IPS-20b (cell line): Measurements from ENCODE around the gene MCEE.
"Not testable (repeated sequence)": the region's sequence is repeated elsewhere in the genome, so short reads cannot be mapped to it uniquely, and the experiment has no call there.

ENCODE experiments used
- H3K27ac ChIP-seq: one replicate; pipeline ENCODE4 v1.5.1; 2013; ENCODE audit warnings: low read length
- H3K27me3 ChIP-seq: 2 replicates; pipeline ENCODE4 v1.6.1; 2013; ENCODE audit warnings: mild to moderate bottlenecking, low read length, inconsistent platforms; ENCODE audit not compliant: insufficient read depth
- H3K36me3 ChIP-seq: 2 replicates; pipeline ENCODE4 v1.6.1; 2013; ENCODE audit warnings: low read depth, mild to moderate bottlenecking, inconsistent platforms, low read length, moderate library complexity; ENCODE audit not compliant: insufficient read depth
- H3K4me1 ChIP-seq: 2 replicates; pipeline ENCODE4 v1.6.1; 2013; ENCODE audit warnings: mild to moderate bottlenecking, control low read depth, inconsistent platforms, low read length, moderate library complexity; ENCODE audit not compliant: insufficient read depth
- H3K4me3 ChIP-seq: 2 replicates; pipeline ENCODE4 v1.5.1; 2013; ENCODE audit warnings: mild to moderate bottlenecking, low read length, inconsistent platforms
- H3K9ac ChIP-seq: 2 replicates; pipeline ENCODE4 v1.6.1; 2013; ENCODE audit warnings: low read depth, mild to moderate bottlenecking, inconsistent platforms, low read length, moderate library complexity
- H3K9me3 ChIP-seq: 2 replicates; pipeline ENCODE4 v1.6.1; 2013; ENCODE audit warnings: mild to moderate bottlenecking, low read depth, low read length, inconsistent platforms; ENCODE audit not compliant: insufficient read depth

The MCEE gene

DNA sequence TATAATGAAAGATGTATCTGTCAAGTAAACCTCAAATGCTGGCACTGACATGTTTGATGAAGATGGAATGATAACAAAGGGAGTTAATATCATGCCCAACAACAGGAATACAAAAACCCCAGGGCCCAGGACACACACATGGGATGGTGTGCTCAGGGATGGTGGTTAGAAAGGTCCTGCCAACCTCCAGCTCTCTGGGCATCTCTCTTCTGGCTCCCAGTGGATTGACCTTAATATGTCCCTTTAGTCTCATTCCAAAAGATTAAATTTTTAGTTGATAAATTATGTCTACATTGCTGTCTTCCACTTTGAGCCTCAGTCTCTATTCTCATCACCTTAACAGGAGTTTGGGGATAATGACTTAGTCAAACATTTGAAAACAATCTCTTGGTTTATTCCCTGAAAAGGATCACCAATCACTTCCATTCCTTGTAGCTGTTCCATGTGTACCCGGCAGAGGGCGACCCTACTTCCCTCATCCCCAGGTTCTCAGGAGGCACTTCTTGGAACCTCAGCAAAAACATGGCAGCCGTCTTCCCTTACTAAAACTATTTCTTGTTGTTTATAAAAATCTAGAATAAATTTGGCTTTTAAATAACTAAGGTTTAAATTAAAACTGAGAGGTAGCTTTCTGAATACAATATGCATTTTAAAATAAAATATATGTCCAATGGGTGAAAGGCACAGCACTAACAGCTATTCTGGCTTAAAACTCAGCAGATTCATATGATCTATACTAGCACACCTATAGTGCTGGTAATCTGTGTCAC lies 29.6 kb downstream of the MCEE start:
- peaks cover 7% of the 10 kb centered on the region; the same call in 1 of the 2 replicates for H3K4me1 ChIP-seq
- no peaks in the 10 kb centered on the region for H3K9me3 ChIP-seq
- H3K4me3 ChIP-seq = no peak overlapping the region
- no peaks in the 10 kb centered on the region for H3K27me3 ChIP-seq
- no peak overlapping the region for H3K27ac ChIP-seq
- H3K9ac ChIP-seq = no peak overlapping the region
- H3K36me3 ChIP-seq = no peaks in the 10 kb centered on the region

- not testable (repeated sequence) for H3K9me3 ChIP-seq, H3K36me3 ChIP-seq, H3K4me1 ChIP-seq, H3K27ac ChIP-seq, H3K27me3 ChIP-seq, H3K4me3 ChIP-seq, H3K9ac ChIP-seq
Measured at GRCh38 chr2:71092491-71093260, 37.4 kb downstream of the MCEE start.

DNA sequence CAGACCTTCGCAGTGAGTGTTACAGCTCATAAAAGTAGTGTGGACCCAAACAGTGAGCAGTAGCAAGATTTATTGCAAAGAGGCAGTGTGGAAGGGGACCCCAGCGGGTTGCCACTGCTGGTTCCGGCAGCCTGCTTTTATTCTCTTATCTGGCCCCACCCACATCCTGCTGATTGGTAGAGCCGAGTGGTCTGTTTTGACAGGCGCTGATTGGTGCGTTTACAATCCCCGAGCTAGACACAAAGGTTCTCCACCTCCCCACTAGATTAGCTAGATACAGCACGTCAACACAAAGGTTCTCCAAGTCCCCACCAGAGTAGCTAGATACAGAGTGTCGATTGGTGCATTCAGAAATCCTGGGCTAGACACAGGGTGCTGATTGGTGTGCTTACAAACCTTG lies 38.2 kb downstream of the MCEE start:
- H3K27me3 ChIP-seq, H3K4me3 ChIP-seq, H3K9me3 ChIP-seq, H3K9ac ChIP-seq, H3K36me3 ChIP-seq, H3K27ac ChIP-seq, H3K4me1 ChIP-seq: not testable (repeated sequence)

- H3K27ac ChIP-seq, H3K27me3 ChIP-seq, H3K9ac ChIP-seq, H3K4me3 ChIP-seq, H3K36me3 ChIP-seq, H3K9me3 ChIP-seq: not testable (repeated sequence)
- peaks cover 17% of the 10 kb centered on the region for H3K4me1 ChIP-seq
Measured at GRCh38 chr2:71089475-71089874, 40.6 kb downstream of the MCEE start.

DNA sequence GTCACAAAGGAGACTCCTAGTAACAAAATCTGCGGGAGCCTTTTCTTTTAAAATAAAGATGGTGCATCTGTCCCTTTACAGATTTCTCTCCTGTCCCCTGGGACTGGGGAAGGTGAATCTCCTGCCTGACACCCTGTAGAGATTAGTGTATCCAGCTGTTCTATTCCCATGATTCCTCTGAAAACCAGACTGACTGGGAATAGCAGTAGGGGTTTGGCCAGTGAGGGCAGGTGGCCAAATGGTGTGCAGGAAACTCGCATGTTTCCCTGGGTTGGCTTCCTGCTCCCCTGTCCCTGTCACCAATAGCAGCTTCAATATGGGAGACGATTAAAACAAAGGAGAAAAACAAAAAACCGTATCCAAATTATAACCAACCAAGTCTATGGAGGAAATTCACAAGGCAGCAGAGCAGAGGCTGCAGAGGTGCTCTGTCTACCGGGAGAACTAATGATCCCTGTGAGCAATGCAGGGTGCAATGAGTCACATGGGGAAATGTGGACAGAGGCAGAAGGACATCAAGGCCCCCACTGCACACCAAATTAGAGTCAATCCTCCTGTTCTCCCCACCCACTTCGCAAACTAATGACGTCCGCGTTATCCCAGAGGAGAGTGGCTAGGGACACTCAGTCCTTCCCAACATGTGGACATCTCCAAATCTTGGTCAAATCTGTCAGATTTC lies 44.6 kb downstream of the MCEE start:
- peaks cover 25% of the 10 kb centered on the region for H3K4me1 ChIP-seq
- H3K36me3 ChIP-seq, H3K9me3 ChIP-seq, H3K27me3 ChIP-seq, H3K4me3 ChIP-seq, H3K9ac ChIP-seq, H3K27ac ChIP-seq: not testable (repeated sequence)

DNA sequence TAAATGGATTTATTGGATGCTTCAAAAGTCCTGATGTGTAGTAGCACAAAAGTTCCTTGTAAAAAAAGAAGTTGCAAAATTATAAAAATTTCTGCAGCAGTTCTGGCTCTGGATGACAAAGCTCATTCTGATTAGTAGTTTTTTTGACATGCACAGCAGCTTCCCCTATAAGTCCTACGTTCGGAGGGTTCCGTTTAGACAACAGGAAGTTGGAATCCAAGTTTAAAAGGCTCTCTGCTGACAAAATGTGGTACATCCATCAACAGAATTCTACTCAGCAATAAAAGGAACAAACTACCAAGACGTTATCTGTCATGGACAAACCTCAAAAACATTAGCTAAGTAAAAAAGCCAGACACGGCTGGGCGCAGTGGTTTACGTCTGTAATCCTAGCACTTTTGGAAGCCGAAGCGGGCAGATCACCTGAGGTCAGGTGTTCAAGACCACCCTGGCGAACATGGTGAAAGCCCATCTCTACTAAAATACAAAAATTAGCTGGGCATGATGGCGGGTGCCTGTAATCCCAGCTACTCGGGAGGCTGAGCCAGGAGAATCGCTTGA lies 46.2 kb downstream of the MCEE start:
- not testable (repeated sequence) for H3K4me3 ChIP-seq, H3K36me3 ChIP-seq, H3K27me3 ChIP-seq, H3K9ac ChIP-seq, H3K9me3 ChIP-seq
- Histone ChIP-seq H3K27ac (peak overlapping the region; percentile 42), H3K4me1 (peaks cover 25% of the 10 kb centered on the region)

DNA sequence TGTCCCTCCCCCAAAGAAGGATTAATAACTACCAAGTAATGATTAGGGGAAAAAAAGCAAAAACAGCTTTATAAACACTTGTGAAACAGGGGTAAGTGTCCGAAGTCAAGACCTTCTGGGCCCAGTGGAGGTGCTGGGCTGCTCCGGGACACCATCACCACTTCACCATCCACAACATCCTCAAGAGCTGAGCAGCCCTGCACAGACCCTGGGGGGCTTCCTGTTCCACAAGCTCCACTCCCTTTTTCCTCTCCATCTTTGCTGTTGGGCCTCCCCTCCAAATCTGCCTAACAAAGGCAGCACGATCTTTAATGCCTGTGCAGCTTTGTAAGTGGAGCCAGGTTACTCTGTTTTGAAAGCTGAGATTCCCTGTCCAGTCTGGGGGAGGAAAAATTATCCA lies 46.7 kb downstream of the MCEE start:
- not testable (repeated sequence) for H3K36me3 ChIP-seq, H3K9ac ChIP-seq, H3K4me3 ChIP-seq, H3K27ac ChIP-seq, H3K9me3 ChIP-seq, H3K27me3 ChIP-seq
- H3K4me1 ChIP-seq = peaks cover 25% of the 10 kb centered on the region

GRCh38 chr2:71082402-71083252 lies 47.4 kb downstream of the MCEE start:
- Histone ChIP-seq H3K9ac (no peak overlapping the region), H3K36me3 (peaks cover 15% of the 10 kb centered on the region), H3K27me3 (no peaks in the 10 kb centered on the region), H3K4me3 (no peak overlapping the region), H3K4me1 (peaks cover 25% of the 10 kb centered on the region), H3K9me3 (no peaks in the 10 kb centered on the region), H3K27ac (no peak overlapping the region)

DNA sequence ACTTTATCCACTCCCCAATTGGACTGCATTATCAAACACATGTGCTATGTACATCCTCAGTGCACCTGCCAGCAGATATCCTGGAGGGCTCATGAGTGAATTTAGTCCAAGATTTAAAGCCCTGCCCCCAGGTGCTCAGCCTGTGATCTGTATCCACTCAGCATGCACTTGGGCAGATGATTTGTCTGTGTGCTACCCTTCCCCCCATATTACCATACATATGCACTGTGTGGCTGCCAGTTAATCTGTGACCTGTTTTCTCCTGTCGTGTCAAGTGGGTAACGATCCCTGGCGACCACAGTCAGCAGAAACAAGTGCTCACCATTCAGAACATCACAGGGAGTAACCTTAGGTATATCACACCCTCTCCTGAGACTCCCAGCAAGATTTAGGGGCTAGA lies 51.4 kb downstream of the MCEE start:
- Histone ChIP-seq H3K36me3 (peaks cover 51% of the 10 kb centered on the region), H3K27me3 (no peaks in the 10 kb centered on the region), H3K4me3 (no peak overlapping the region)

DNA sequence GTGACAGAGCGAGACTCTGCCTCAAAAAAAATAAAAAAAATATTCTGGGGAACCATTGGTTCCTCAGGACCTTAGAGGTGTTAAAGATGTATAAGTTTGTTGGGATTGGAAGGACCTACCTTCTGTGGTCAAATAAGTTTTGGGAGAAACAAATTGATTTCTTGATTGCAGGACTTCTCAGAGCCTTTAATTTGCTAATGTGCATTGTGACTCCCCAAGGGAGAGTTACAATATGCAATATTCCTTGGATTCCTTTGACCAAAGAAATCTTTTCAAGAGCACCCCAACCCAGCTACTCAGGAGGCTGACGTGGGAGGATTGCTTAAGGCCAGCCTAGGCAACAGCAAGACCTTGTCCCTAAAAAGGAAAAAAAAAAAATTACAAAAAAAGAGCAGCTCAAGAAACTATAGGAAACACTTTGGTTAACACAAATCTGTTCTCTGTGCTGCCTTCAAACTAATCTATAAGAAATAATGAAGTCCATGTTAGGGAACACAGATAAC lies 55.1 kb downstream of the MCEE start:
- peaks cover 76% of the 10 kb centered on the region for H3K36me3 ChIP-seq

More for the DNA sequence above, 51.4 kb downstream of the MCEE start:
- Histone ChIP-seq H3K9me3 (no peaks in the 10 kb centered on the region), H3K27ac (no peak overlapping the region), H3K4me1 (peaks cover 8% of the 10 kb centered on the region; the same call in 1 of the 2 replicates), H3K9ac (no peak overlapping the region)

GRCh38 chr2:71073475-71073874 lies 56.6 kb downstream of the MCEE start:
- no peaks in the 10 kb centered on the region for H3K9me3 ChIP-seq
- H3K27ac ChIP-seq = no peak overlapping the region
- no peak overlapping the region for H3K9ac ChIP-seq
- no peaks in the 10 kb centered on the region for H3K27me3 ChIP-seq
- no peak overlapping the region for H3K4me3 ChIP-seq
- peaks cover 68% of the 10 kb centered on the region for H3K36me3 ChIP-seq
- no peaks in the 10 kb centered on the region for H3K4me1 ChIP-seq

More for the DNA sequence above, 55.1 kb downstream of the MCEE start:
- Histone ChIP-seq H3K4me1 (no peaks in the 10 kb centered on the region), H3K27ac (no peak overlapping the region), H3K9ac (no peak overlapping the region), H3K27me3 (no peaks in the 10 kb centered on the region), H3K4me3 (no peak overlapping the region), H3K9me3 (no peaks in the 10 kb centered on the region)
